Uterus (tissue), 2 donors: Measurements from ENCODE around the gene THRB.

Experiments
- CTCF ChIP-seq, 4 experiments: fragments of 200-600 bp in 2 of 4; fragments of 450-650 bp in 2 of 4; sonication (generic) in 2 of 4; IDR thresholded peaks; one replicate each; pipeline ENCODE4 v1.5.1; 2016 to 2019; ENCODE audit warnings: antibody characterized with exemption in 4 of 4, mild to moderate bottlenecking in 2 of 4, moderate library complexity in 1 of 4
- POLR2A ChIP-seq, 2 donors: fragments of 450-650 bp; IDR thresholded peaks; one replicate each; pipeline ENCODE4 v1.6.1; 2016; ENCODE audit warnings: antibody characterized with exemption in 2 of 2, mild to moderate bottlenecking in 1 of 2, moderate library complexity in 1 of 2

DNA sequence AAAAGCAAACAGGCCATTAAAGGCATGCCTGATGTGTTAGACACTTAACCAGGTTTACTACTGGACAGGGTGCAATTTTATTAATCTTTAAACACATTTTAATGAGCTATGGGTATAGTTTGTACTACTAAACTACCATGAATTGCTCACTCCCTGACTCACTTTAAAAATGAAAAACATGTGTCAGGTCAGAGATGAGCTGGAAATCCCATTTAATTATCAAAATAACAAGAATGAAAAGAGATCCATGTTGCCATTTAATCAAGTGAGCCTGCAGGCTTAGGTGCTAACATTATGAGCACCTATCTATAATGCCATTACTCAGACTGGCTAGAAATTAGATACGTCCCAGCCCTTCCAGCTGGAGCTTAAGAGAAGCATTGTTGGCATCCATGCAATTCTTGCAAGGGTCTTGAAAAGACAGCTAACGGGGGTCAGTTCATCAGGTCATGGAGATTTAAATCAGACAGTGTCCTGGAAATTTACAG, 224.4 kb downstream of the THRB start:
- TF ChIP-seq CTCF (IDR thresholded peaks at IDR 0.05) (no peak), POLR2A (IDR thresholded peaks at IDR 0.05) (no peak)
